H9 (cell line): ENCODE data around the gene ABHD14A. TPM values are rescaled to one million over a fixed set of nuclear protein-coding genes. Genes with fewer than 3 reads are reported as not detected.

Experiments
- DNase-seq: peaks from one replicate; pipeline ENCODE4 v3.0.0-alpha.2; 2017
- H2AFZ ChIP-seq: one replicate; pipeline ENCODE4 v1.6.1; 2013; ENCODE audit warnings: mild to moderate bottlenecking, low read length, control low read depth, moderate library complexity
- H2AK5ac ChIP-seq: 2 replicates; pipeline ENCODE4 v1.6.1; 2013; ENCODE audit warnings: low read length, control low read depth, mixed read lengths; ENCODE audit not compliant: insufficient read length
- H2BK120ac ChIP-seq: one replicate; pipeline ENCODE4 v1.6.1; 2013; ENCODE audit warnings: low read depth, mild to moderate bottlenecking, low read length, control low read depth, inconsistent platforms; ENCODE audit not compliant: poor library complexity, severe bottlenecking
- H2BK12ac ChIP-seq: 2 replicates; pipeline ENCODE4 v1.6.1; 2013; ENCODE audit warnings: low read length, control low read depth, mixed read lengths, low read depth; ENCODE audit not compliant: insufficient read length
- H2BK15ac ChIP-seq: 2 replicates; pipeline ENCODE4 v1.6.1; 2013; ENCODE audit warnings: low read depth, low read length, control low read depth
- H2BK20ac ChIP-seq: one replicate; pipeline ENCODE4 v1.6.1; 2013; ENCODE audit warnings: low read depth, mild to moderate bottlenecking, low read length, control low read depth, inconsistent platforms; ENCODE audit not compliant: poor library complexity, severe bottlenecking
- H2BK5ac ChIP-seq: 2 replicates; pipeline ENCODE4 v1.6.1; 2013; ENCODE audit warnings: low read length, control low read depth, mixed read lengths; ENCODE audit not compliant: insufficient read length
- H3K14ac ChIP-seq: 2 replicates; pipeline ENCODE4 v1.6.1; 2013; ENCODE audit warnings: low read length, control low read depth; ENCODE audit not compliant: insufficient read depth
- H3K18ac ChIP-seq: 2 replicates; pipeline ENCODE4 v1.6.1; 2013; ENCODE audit warnings: low read depth, mild to moderate bottlenecking, mixed read lengths, low read length, control low read depth; ENCODE audit not compliant: insufficient read length
- H3K23ac ChIP-seq: 2 replicates; pipeline ENCODE4 v1.6.1; 2013; ENCODE audit warnings: low read length, control low read depth, mixed read lengths, low read depth; ENCODE audit not compliant: insufficient read length
- H3K23me2 ChIP-seq: 2 replicates; pipeline ENCODE4 v1.6.1; 2013; ENCODE audit warnings: low read depth, mild to moderate bottlenecking, mixed read lengths, low read length, control low read depth; ENCODE audit not compliant: insufficient read length, poor library complexity, severe bottlenecking
- H3K27ac ChIP-seq: 2 replicates; pipeline ENCODE4 v1.5.1; 2013; ENCODE audit warnings: low read length, control low read depth, mixed read lengths, low read depth; ENCODE audit not compliant: insufficient read length
- H3K27me3 ChIP-seq: 2 replicates; pipeline ENCODE4 v1.6.1; 2013; ENCODE audit warnings: low read length, control low read depth, inconsistent platforms; ENCODE audit not compliant: insufficient read depth
- H3K4ac ChIP-seq: 2 replicates; pipeline ENCODE4 v1.6.1; 2013; ENCODE audit warnings: low read depth, mild to moderate bottlenecking, control low read depth, inconsistent platforms, low read length, moderate library complexity
- H3K4me1 ChIP-seq: 2 replicates; pipeline ENCODE4 v1.6.1; 2013; ENCODE audit warnings: low read length, control low read depth, inconsistent platforms; ENCODE audit not compliant: insufficient read depth
- H3K4me2 ChIP-seq: 2 replicates; pipeline ENCODE4 v1.6.1; 2013; ENCODE audit warnings: low read length, control low read depth, mixed read lengths; ENCODE audit not compliant: insufficient read length, insufficient read depth
- H3K56ac ChIP-seq: 2 replicates; pipeline ENCODE4 v1.6.1; 2013; ENCODE audit warnings: low read depth, mild to moderate bottlenecking, mixed read lengths, low read length, control low read depth; ENCODE audit not compliant: insufficient read length
- H3K79me1 ChIP-seq: 2 replicates; pipeline ENCODE4 v1.6.1; 2013; ENCODE audit warnings: low read depth, mild to moderate bottlenecking, moderate library complexity, low read length, control low read depth, inconsistent platforms; ENCODE audit not compliant: insufficient read depth, poor library complexity, severe bottlenecking
- H3K79me2 ChIP-seq: 2 replicates; pipeline ENCODE4 v1.6.1; 2013; ENCODE audit warnings: low read length, control low read depth, inconsistent platforms; ENCODE audit not compliant: insufficient read depth
- H3K9ac ChIP-seq: 2 replicates; pipeline ENCODE4 v1.6.1; 2013; ENCODE audit warnings: low read length, control low read depth, mixed read lengths; ENCODE audit not compliant: insufficient read length; ENCODE audit errors: extremely low read depth
- H3K9me3 ChIP-seq: one replicate; pipeline ENCODE4 v1.6.1; 2013; ENCODE audit warnings: low read depth, low read length, inconsistent platforms; ENCODE audit not compliant: control insufficient read depth
- H3T11ph ChIP-seq: one replicate; pipeline ENCODE4 v1.6.1; 2013; ENCODE audit warnings: mild to moderate bottlenecking, low read length, control low read depth, inconsistent platforms
- H4K20me1 ChIP-seq: one replicate; pipeline ENCODE4 v1.6.1; 2013; ENCODE audit not compliant: control insufficient read depth, insufficient read length, insufficient read depth
- H4K5ac ChIP-seq: 2 replicates; pipeline ENCODE4 v1.6.1; 2013; ENCODE audit warnings: low read depth, mild to moderate bottlenecking, mixed read lengths, low read length, control low read depth; ENCODE audit not compliant: insufficient read length
- H4K8ac ChIP-seq: replicated peaks from 2 replicates; pipeline ENCODE4 v1.6.1; 2013; ENCODE audit warnings: low read length, control low read depth, mixed read lengths, low read depth; ENCODE audit not compliant: insufficient read length
- H4K91ac ChIP-seq: 2 replicates; pipeline ENCODE4 v1.6.1; 2013; ENCODE audit warnings: low read depth, mild to moderate bottlenecking, moderate library complexity, mixed read lengths, low read length, control low read depth; ENCODE audit not compliant: insufficient read length
- H3K27ac Mint-ChIP-seq, 3 experiments: 2 replicates in 2 of 3; 3 replicates in 1 of 3; pipeline ENCODE4 v1.8.0; 2020 to 2021; ENCODE audit warnings: mixed read lengths in 3 of 3, mild to moderate bottlenecking in 1 of 3, moderate library complexity in 1 of 3
- H3K27me3 Mint-ChIP-seq: 2 replicates; pipeline ENCODE4 v1.8.0; 2021; ENCODE audit warnings: low read depth, mild to moderate bottlenecking, moderate library complexity, mixed read lengths
- H3K36me3 Mint-ChIP-seq, 3 experiments: 2 replicates in 2 of 3; 3 replicates in 1 of 3; pipeline ENCODE4 v1.8.0; 2020 to 2021; ENCODE audit warnings: low read depth in 3 of 3, mixed read lengths in 3 of 3; ENCODE audit not compliant: insufficient read depth in 1 of 3
- H3K4me1 Mint-ChIP-seq, 2 experiments: 2 replicates each; pipeline ENCODE4 v1.8.0; 2020; ENCODE audit warnings: mixed read lengths in 2 of 2
- H3K4me3 Mint-ChIP-seq, 2 experiments: 2 replicates in 1 of 2; 3 replicates in 1 of 2; pipeline ENCODE4 v1.8.0; 2020 to 2021; ENCODE audit warnings: mild to moderate bottlenecking in 2 of 2, mixed read lengths in 2 of 2, moderate library complexity in 1 of 2
- H3K9me3 Mint-ChIP-seq, 2 experiments: 2 replicates in 1 of 2; 3 replicates in 1 of 2; pipeline ENCODE4 v1.8.0; 2020; ENCODE audit warnings: mild to moderate bottlenecking in 2 of 2, mixed read lengths in 2 of 2, moderate library complexity in 1 of 2
- WGBS: extraction: QIAGEN DNeasy Blood & Tissue Kit; methylation state at CpG from one replicate; pipeline ENCODE4 v1.1.7; 2013; ENCODE audit warnings: missing lambda C conversion rate, low lambda C conversion rate, mixed read lengths; ENCODE audit not compliant: insufficient read length; ENCODE audit errors: extremely low coverage; 5-methylcytosine and 5-hydroxymethylcytosine counted together
- total RNA-seq: library from RNA; stranded (reverse); gene quantifications from 2 replicates; pipeline ENCODE4 v1.2.1, GENCODE V29; 2021
- TF ChIP-seq, protein P1 (sequence below): fragments of 200-600 bp; sonication (generic); conservative IDR thresholded peaks from 3 replicates; pipeline ENCODE4 v1.8.0; 2021; ENCODE audit warnings: antibody characterized with exemption, mild to moderate bottlenecking

ABHD14A gene
- total RNA-seq, 1 experiment from 2014 or later: 3.1 TPM

DNA sequence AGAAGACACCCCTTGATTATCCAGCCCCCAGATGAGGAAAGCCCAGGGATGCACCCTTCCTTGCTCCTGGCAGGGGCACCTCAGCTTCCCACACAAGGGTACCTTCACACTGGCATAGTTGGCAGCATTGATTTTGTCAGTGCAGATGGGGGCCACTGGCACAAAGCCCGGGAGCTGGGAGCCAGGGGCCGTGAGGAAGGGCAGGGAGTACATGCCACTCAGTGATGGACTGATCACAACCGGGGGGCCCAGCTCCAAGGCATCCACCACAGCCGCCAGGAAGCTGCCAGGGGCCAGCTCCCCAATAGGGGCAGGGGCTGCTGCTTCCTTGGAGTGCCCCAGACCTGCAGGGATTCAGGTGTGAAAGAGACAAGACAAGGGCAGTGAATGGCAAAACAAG is 5.0 kb upstream of the ABHD14A start:
- Mint-ChIP-seq H3K36me3 (peaks cover 0 to 5% (median 2%) of the 10 kb centered on the region in 3 experiments; a peak in 4 of 7 replicates), H3K27ac (no peak overlapping the region), H3K4me3 (0 out of 5 replicates have a peak overlapping the region, but pooled peaks of 1 of the 2 experiments have one; percentile 11), H3K9me3 (no peaks in the 10 kb centered on the region), H3K27me3 (peaks cover 22% of the 10 kb centered on the region), H3K4me1 (peaks cover 39 to 62% of the 10 kb centered on the region in 2 experiments)
- no peak overlapping the region for H2AFZ ChIP-seq
- no peak overlapping the region for H4K5ac ChIP-seq
- H3K79me2 ChIP-seq: no peaks in the 10 kb centered on the region
- no peak overlapping the region for H4K8ac ChIP-seq
- no peak overlapping the region for H3K4me2 ChIP-seq
- H3K23ac ChIP-seq: no peak overlapping the region
- H4K91ac ChIP-seq: no peak overlapping the region
- no peak overlapping the region for H3K27ac ChIP-seq
- no peak for DNase-seq
- H2BK15ac ChIP-seq: no peak overlapping the region
- H3K4me1 ChIP-seq: peaks cover 17% of the 10 kb centered on the region; the same call in 1 of the 2 replicates
- H4K20me1 ChIP-seq: no peaks in the 10 kb centered on the region
- H2BK120ac ChIP-seq: no peak overlapping the region
- H3K9me3 ChIP-seq: no peaks in the 10 kb centered on the region
- no peak overlapping the region for H2AK5ac ChIP-seq
- WGBS: no CpG with 5 or more reads among the region's 4 CpGs
- H3K4ac ChIP-seq: no peak overlapping the region
- H3K14ac ChIP-seq: no peak overlapping the region
- H3K9ac ChIP-seq: no peak overlapping the region
- peaks cover 14% of the 10 kb centered on the region for H3K23me2 ChIP-seq
- H2BK12ac ChIP-seq: no peak overlapping the region
- H3T11ph ChIP-seq: no peak overlapping the region
- H2BK20ac ChIP-seq: no peak overlapping the region
- no peaks in the 10 kb centered on the region for H3K27me3 ChIP-seq
- H3K56ac ChIP-seq: no peak overlapping the region
- no peaks in the 10 kb centered on the region for H3K79me1 ChIP-seq
- TF ChIP-seq, protein P1, sequence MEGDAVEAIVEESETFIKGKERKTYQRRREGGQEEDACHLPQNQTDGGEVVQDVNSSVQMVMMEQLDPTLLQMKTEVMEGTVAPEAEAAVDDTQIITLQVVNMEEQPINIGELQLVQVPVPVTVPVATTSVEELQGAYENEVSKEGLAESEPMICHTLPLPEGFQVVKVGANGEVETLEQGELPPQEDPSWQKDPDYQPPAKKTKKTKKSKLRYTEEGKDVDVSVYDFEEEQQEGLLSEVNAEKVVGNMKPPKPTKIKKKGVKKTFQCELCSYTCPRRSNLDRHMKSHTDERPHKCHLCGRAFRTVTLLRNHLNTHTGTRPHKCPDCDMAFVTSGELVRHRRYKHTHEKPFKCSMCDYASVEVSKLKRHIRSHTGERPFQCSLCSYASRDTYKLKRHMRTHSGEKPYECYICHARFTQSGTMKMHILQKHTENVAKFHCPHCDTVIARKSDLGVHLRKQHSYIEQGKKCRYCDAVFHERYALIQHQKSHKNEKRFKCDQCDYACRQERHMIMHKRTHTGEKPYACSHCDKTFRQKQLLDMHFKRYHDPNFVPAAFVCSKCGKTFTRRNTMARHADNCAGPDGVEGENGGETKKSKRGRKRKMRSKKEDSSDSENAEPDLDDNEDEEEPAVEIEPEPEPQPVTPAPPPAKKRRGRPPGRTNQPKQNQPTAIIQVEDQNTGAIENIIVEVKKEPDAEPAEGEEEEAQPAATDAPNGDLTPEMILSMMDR: no peak
- H3K18ac ChIP-seq: no peak overlapping the region
- no peak overlapping the region for H2BK5ac ChIP-seq
